Measurements from ENCODE around the gene ALS2CL.

The ALS2CL gene

GRCh38 chr3:46624533-46624932 lies 68.9 kb downstream of the ALS2CL start:
- Histone ChIP-seq H3K27ac (ENCODE audit: low read depth, low read length, severe bottlenecking) (no peak overlapping the region), H3K9me3 (ENCODE audit: control insufficient read depth, low read length) (no peaks in the 10 kb centered on the region), H3K36me3 (ENCODE audit: control insufficient read depth, insufficient read depth, low read length) (no peaks in the 10 kb centered on the region), H3K4me3 (ENCODE audit: extremely low read depth, insufficient read depth, low read length, poor library complexity, severe bottlenecking) (no peak overlapping the region), H3K4me1 (ENCODE audit: control insufficient read depth, insufficient read depth, low read length, poor library complexity, severe bottlenecking) (peaks cover 6% of the 10 kb centered on the region)
- WGBS, 2 experiments (ENCODE audit: insufficient coverage in 2 of 2): 100% methylated on average over 1 of the region's 2 CpGs; no CpG with 5 or more reads in 1 of the 2 experiments

GRCh38 chr3:46619845-46620778 lies 73.4 kb downstream of the ALS2CL start:
- Histone ChIP-seq H3K4me3 (ENCODE audit: extremely low read depth, insufficient read depth, low read length, poor library complexity, severe bottlenecking) (no peak overlapping the region), H3K36me3 (ENCODE audit: control insufficient read depth, insufficient read depth, low read length) (no peaks in the 10 kb centered on the region), H3K27ac (ENCODE audit: low read depth, low read length, severe bottlenecking) (no peak overlapping the region), H3K4me1 (ENCODE audit: control insufficient read depth, insufficient read depth, low read length, poor library complexity, severe bottlenecking) (no peaks in the 10 kb centered on the region), H3K9me3 (ENCODE audit: control insufficient read depth, low read length) (no peaks in the 10 kb centered on the region)
- 95 to 100% methylated on average over 2 of the region's 8 CpGs for WGBS, 2 experiments (ENCODE audit: insufficient coverage in 2 of 2)

Measured in mesodermal cell (in vitro differentiated cells).